HEK293 (cell line): ENCODE results near the gene MICALL1.

Experiments
- CTCF ChIA-PET: fragments of 350-600 bp; formaldehyde crosslinking; extraction: SDS; loops from one replicate; lab custom pipeline; 2021; ENCODE audit warnings: antibody characterized with exemption; lab: Yijun Ruan, JAX
- POLR2A ChIA-PET: fragments of 300-600 bp; formaldehyde crosslinking; extraction: SDS; loops from one replicate; lab custom pipeline; 2020; ENCODE audit warnings: antibody characterized with exemption, inconsistent platforms; lab: Yijun Ruan, JAX
- H3K27ac ChIP-seq: fragments of 200-500 bp; sonication (Bioruptor generic); 2 replicates; pipeline ENCODE4 v1.5.1; 2014; ENCODE audit warnings: low read depth, low read length, control low read depth, inconsistent platforms; ENCODE audit errors: extremely low read depth
- H3K36me3 ChIP-seq, 2 experiments: fragments of 200-500 bp in 1 of 2; sonication (Bioruptor generic) in 1 of 2; 1 replicate in 1 of 2; 2 replicates in 1 of 2; pipeline ENCODE4 v1.5.1; 2014 to 2017; ENCODE audit warnings: inconsistent platforms in 2 of 2, low read length in 2 of 2; ENCODE audit not compliant: control insufficient read depth in 2 of 2, insufficient read depth in 1 of 2
- H3K4me1 ChIP-seq: fragments of 200-500 bp; sonication (Bioruptor generic); 2 replicates; pipeline ENCODE4 v1.5.1; 2014; ENCODE audit warnings: mild to moderate bottlenecking, low read length, inconsistent platforms; ENCODE audit not compliant: control insufficient read depth, insufficient read depth
- H3K4me3 ChIP-seq: 2 replicates; pipeline ENCODE4 v1.5.1; 2011; ENCODE audit warnings: low read depth, mild to moderate bottlenecking, control low read depth, low read length, moderate library complexity
- H3K9me3 ChIP-seq: fragments of 200-500 bp; sonication (Bioruptor generic); 2 replicates; pipeline ENCODE4 v1.5.1; 2014; ENCODE audit warnings: low read depth, low read length, inconsistent platforms; ENCODE audit not compliant: control insufficient read depth, insufficient read depth
- KLF1 ChIP-seq: fragments of 450-650 bp; formaldehyde crosslinking; IDR thresholded peaks from 2 replicates; pipeline ENCODE4 v1.5.1; 2016; ENCODE audit warnings: missing biosample characterization, missing genetic modification characterization
- KLF8 ChIP-seq: fragments of 450-650 bp; formaldehyde crosslinking; IDR thresholded peaks from 2 replicates; pipeline ENCODE4 v1.5.1; 2016; ENCODE audit warnings: missing biosample characterization, missing genetic modification characterization
- REPIN1 ChIP-seq: fragments of 450-650 bp; formaldehyde crosslinking; IDR thresholded peaks from 2 replicates; pipeline ENCODE4 v1.5.1; 2017; ENCODE audit warnings: missing biosample characterization, missing genetic modification characterization, low read depth
- ZBTB20 ChIP-seq: fragments of 450-650 bp; formaldehyde crosslinking; IDR thresholded peaks from 2 replicates; pipeline ENCODE4 v1.5.1; 2016; ENCODE audit warnings: missing biosample characterization, missing genetic modification characterization
- ZBTB7A ChIP-seq: fragments of 450-650 bp; formaldehyde crosslinking; IDR thresholded peaks from 2 replicates; pipeline ENCODE4 v1.5.1; 2016; ENCODE audit warnings: low read depth, missing biosample characterization, missing genetic modification characterization
- ZFP69B ChIP-seq: fragments of 450-650 bp; formaldehyde crosslinking; IDR thresholded peaks from 2 replicates; pipeline ENCODE4 v1.5.1; 2016; ENCODE audit warnings: missing biosample characterization, missing genetic modification characterization
- ZNF341 ChIP-seq: fragments of 450-650 bp; formaldehyde crosslinking; IDR thresholded peaks from 2 replicates; pipeline ENCODE4; 2016; ENCODE audit warnings: low read depth, missing biosample characterization, missing genetic modification characterization
- ZNF37A ChIP-seq: fragments of 450-650 bp; IDR thresholded peaks from 2 replicates; pipeline ENCODE4 v1.5.1; 2018; ENCODE audit warnings: missing biosample characterization, missing genetic modification characterization
- ZNF521 ChIP-seq: fragments of 450-650 bp; formaldehyde crosslinking; IDR thresholded peaks from 2 replicates; pipeline ENCODE4 v1.5.1; 2017; ENCODE audit warnings: missing biosample characterization, mild to moderate bottlenecking, missing genetic modification characterization
- ZNF623 ChIP-seq: fragments of 450-650 bp; formaldehyde crosslinking; IDR thresholded peaks from 2 replicates; pipeline ENCODE4 v1.5.1; 2016; ENCODE audit warnings: missing biosample characterization, missing genetic modification characterization
- TF ChIP-seq, protein P1 (sequence below): fragments of 450-650 bp; formaldehyde crosslinking; IDR thresholded peaks from 2 replicates; pipeline ENCODE4 v1.5.1; 2016; ENCODE audit warnings: missing biosample characterization, missing genetic modification characterization, borderline replicate concordance
- TF ChIP-seq, protein P2 (sequence below): fragments of 450-650 bp; formaldehyde crosslinking; IDR thresholded peaks from 2 replicates; pipeline ENCODE4 v1.5.1; 2016; ENCODE audit warnings: missing biosample characterization, missing genetic modification characterization

MICALL1 gene

DNA sequence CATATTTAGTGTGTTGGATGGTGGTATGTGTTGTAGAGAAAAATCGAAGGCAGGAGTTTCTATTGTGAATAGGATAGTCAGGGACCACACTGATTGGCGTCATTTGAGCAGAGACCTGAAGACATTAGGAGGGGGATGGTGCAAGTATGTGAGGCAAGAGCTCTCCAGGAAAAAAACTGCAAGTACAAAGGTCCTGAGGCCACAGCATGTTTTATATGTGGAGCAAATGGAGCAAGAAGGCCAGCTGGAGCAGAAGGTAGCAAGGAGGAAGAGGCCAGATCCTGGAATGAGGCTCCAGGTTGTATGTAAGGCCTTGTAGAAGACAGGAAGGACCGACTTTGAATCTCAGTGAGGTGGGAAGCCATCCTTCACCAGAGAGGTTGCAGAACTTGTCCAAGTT, 14.2 kb upstream of the MICALL1 start:
- H3K4me1 ChIP-seq = no peaks in the 10 kb centered on the region
- TF ChIP-seq KLF1 (tag by site-specific recombination) (no peak), ZNF623 (tag by site-specific recombination) (peak; percentile 94)
- peaks cover 40 to 55% of the 10 kb centered on the region in 2 experiments for H3K36me3 ChIP-seq
- POLR2A ChIA-PET = interaction anchor here (0.9 to 1.5 kb wide), 3 partner anchors 9 to 48 kb away, joined by 3 read pairs; partner anchors contain the start of gene ANKRD54
- H3K9me3 ChIP-seq = no peaks in the 10 kb centered on the region
- no peak overlapping the region for H3K27ac ChIP-seq
- no peak overlapping the region for H3K4me3 ChIP-seq
- CTCF ChIA-PET = interaction anchor here (0.6 to 1.8 kb wide), 5 partner anchors 29 to 74 kb away, joined by 3 to 6 read pairs (median 4); no protein-coding TSS in a partner anchor

DNA sequence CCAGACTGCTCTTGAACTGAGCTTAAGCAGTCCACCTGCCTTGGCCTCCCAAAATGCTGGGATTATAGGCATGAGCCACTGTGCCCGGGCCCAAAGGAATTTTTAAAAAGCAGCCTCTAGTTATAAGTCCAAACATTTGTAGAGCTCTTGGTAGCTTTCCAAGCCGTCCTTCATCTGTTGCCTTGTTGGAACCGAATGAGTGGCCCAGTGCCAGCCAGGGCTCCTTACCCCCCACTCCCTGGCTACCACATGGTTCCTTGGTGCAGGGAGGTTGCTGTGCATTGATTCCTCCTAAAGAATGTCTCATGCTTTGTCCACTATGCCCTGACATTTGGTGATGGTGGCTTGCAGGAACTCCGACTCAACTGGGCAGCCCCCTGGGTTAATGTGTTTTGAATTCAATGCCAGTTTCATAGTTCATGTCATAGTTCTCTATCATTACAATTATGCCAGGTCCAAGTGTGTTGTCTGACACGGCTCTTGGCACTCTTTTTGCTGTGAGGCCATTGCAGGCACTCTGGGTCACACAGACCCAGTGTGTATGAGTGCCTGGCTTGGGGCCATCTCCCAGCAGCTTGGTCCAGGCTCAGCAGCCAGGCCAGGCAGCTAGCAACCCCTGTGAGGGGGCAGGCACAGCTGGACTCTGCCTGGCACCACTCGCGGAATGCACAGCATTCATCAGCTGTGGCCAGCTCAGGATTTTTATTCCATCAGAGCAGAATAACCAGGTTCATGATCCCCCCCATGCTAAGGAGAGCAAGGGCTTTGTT, 13.3 kb upstream of the MICALL1 start:
- no peak overlapping the region for H3K4me3 ChIP-seq
- ChIA-PET CTCF (interaction anchor here (0.6 to 1.8 kb wide), 6 partner anchors 30 to 226 kb away, joined by 3 to 6 read pairs (median 4); no protein-coding TSS in a partner anchor), POLR2A (interaction anchor here (0.9 to 1.5 kb wide), 3 partner anchors 10 to 49 kb away, joined by 3 read pairs; partner anchors contain the start of gene ANKRD54)
- no peaks in the 10 kb centered on the region for H3K4me1 ChIP-seq
- TF ChIP-seq ZBTB7A (no peak), ZNF37A (tag by site-specific recombination) (no peak), REPIN1 (tag by site-specific recombination) (no peak), ZFP69B (tag by site-specific recombination) (no peak)
- TF ChIP-seq, protein P1, sequence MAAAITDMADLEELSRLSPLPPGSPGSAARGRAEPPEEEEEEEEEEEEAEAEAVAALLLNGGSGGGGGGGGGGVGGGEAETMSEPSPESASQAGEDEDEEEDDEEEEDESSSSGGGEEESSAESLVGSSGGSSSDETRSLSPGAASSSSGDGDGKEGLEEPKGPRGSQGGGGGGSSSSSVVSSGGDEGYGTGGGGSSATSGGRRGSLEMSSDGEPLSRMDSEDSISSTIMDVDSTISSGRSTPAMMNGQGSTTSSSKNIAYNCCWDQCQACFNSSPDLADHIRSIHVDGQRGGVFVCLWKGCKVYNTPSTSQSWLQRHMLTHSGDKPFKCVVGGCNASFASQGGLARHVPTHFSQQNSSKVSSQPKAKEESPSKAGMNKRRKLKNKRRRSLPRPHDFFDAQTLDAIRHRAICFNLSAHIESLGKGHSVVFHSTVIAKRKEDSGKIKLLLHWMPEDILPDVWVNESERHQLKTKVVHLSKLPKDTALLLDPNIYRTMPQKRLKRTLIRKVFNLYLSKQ (tag by site-specific recombination) = no peak
- H3K27ac ChIP-seq = no peak overlapping the region
- H3K9me3 ChIP-seq = no peaks in the 10 kb centered on the region
- H3K36me3 ChIP-seq = peaks cover 32 to 47% of the 10 kb centered on the region in 2 experiments

DNA sequence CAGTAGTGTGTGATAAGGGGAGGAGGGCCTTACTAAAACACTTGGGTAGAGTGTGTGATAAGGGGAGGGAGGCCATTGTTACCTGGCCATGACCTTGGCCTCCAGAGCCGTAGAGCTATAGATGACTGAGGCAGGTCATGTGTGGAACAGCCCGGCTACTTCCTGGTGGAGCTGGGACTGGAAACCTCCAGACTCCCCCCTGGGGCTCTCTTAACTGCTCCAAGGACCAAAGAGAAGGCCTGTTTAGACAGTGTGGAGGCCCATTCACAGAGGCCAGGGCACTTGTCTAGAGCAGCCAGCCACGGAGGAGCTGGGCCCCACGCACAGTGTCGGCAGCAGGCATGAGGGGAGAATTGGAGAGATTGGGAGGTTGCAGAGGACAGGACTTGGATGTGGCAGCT, 12.5 kb upstream of the MICALL1 start:
- TF ChIP-seq KLF8 (tag by site-specific recombination) (no peak), ZFP69B (tag by site-specific recombination) (peak; percentile 73; the same call in 1 of the 2 replicates)
- TF ChIP-seq, protein P2, sequence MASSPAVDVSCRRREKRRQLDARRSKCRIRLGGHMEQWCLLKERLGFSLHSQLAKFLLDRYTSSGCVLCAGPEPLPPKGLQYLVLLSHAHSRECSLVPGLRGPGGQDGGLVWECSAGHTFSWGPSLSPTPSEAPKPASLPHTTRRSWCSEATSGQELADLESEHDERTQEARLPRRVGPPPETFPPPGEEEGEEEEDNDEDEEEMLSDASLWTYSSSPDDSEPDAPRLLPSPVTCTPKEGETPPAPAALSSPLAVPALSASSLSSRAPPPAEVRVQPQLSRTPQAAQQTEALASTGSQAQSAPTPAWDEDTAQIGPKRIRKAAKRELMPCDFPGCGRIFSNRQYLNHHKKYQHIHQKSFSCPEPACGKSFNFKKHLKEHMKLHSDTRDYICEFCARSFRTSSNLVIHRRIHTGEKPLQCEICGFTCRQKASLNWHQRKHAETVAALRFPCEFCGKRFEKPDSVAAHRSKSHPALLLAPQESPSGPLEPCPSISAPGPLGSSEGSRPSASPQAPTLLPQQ (tag by site-specific recombination) = peak; percentile 44; the same call in 1 of the 2 replicates
- Histone ChIP-seq H3K9me3 (no peaks in the 10 kb centered on the region), H3K4me3 (no peak overlapping the region), H3K36me3 (peaks cover 25 to 38% of the 10 kb centered on the region in 2 experiments), H3K27ac (no peak overlapping the region), H3K4me1 (no peaks in the 10 kb centered on the region)
- ChIA-PET CTCF (interaction anchor here (0.7 to 1.8 kb wide), 2 partner anchors 41 to 76 kb away, joined by 3 to 6 read pairs; no protein-coding TSS in a partner anchor), POLR2A (interaction anchor here (0.8 to 1.5 kb wide), 2 partner anchors 10 to 11 kb away, joined by 3 to 6 read pairs; no protein-coding TSS in a partner anchor)

DNA sequence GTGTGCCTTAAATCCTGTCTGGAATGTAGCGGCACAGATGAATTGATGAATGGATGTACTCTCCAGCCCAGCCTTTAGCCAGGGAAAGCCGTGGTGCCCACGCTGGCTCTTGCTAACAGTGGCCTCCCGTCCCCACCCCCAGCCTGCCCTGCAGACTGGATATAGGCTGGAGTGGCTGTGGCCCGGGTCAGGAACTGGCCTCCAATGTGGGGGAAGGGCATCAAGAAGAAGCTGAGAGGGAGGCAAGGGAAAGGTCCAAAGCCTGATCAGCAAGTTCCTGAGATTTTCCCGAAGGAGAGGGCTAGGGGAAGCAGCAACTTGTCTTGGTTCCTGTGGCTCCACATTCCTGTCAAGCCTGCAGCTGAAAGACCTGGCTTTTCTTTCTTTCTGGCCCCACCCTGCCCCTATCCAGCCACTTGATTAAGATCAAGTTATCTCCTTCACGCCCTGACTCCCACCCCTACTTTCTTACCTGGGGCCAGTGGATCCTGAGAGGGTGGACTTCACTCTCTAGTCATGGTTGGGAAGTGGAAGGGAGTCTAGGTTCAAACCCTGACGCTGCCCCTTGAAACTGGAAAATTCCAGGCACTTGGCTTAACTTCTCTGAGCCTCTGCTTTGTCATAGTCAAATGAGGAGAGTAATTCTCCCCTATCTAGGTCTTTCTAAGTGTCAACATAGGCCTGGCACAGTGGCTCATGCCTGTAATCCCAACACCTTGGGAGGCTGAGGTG, 11.0 kb upstream of the MICALL1 start:
- POLR2A ChIA-PET = interaction anchor here (0.5 to 0.6 kb wide), 2 partner anchors 67 to 275 kb away, joined by 5 read pairs; no protein-coding TSS in a partner anchor
- Histone ChIP-seq H3K36me3 (peaks cover 11 to 23% of the 10 kb centered on the region in 2 experiments; a peak in 2 of 3 replicates), H3K4me1 (no peaks in the 10 kb centered on the region), H3K9me3 (no peaks in the 10 kb centered on the region), H3K4me3 (no peak overlapping the region), H3K27ac (peak overlapping the region; percentile 57; the same call in 1 of the 2 replicates)
- no peak for TF ChIP-seq ZNF521 (tag by site-specific recombination)
- TF ChIP-seq ZNF341 = peak; percentile 37
- peak; percentile 81 for TF ChIP-seq ZBTB20 (tag by site-specific recombination)
- CTCF ChIA-PET = interaction anchor here (0.6 to 5.0 kb wide), 3 partner anchors 8 to 32 kb away, joined by 3 to 26 read pairs (median 6); no protein-coding TSS in a partner anchor
